GM12878 (cell line): ENCODE measurements around the gene GADD45A. TPM values are rescaled to one million over a fixed set of nuclear protein-coding genes. Genes with fewer than 3 reads are reported as not detected.

Experiments used
- ATAC-seq: fragments of 200-7000 bp; cut with Tn5 transposase; 3 replicates; pipeline ENCODE4 v1.9.1; 2020; ENCODE audit warnings: mild to moderate bottlenecking, moderate library complexity
- BruUV-seq: library from RNA; stranded (reverse); fragments of 400-500 nt; replicated peaks from 2 replicates; lab custom pipeline; 2021; lab: Mats Ljungman, UMichigan
- CTCF ChIA-PET: fragments of 300-600 bp; sonication (Branson Sonifier 250); formaldehyde crosslinking; extraction: SDS; loops from one replicate; lab custom pipeline; 2021; ENCODE audit warnings: inconsistent platforms; lab: Yijun Ruan, JAX
- POLR2A ChIA-PET: fragments of 350-600 bp; formaldehyde crosslinking; extraction: SDS; loops from one replicate; lab custom pipeline; 2021; ENCODE audit warnings: inconsistent platforms; lab: Charles Lee
- RAD21 ChIA-PET: fragments of 300-600 bp; sonication (Branson Sonifier 250); formaldehyde crosslinking; loops from one replicate; lab custom pipeline; 2023; ENCODE audit warnings: antibody characterized with exemption; ENCODE audit not compliant: unreplicated experiment; lab: Charles Lee
- SMC1A ChIA-PET: fragments of 300-600 bp; sonication (Branson Sonifier 250); formaldehyde crosslinking; loops from one replicate; lab custom pipeline; 2023; ENCODE audit not compliant: unreplicated experiment, uncharacterized antibody; lab: Charles Lee
- DNase-seq: peaks from one replicate; pipeline ENCODE4 v3.0.0-alpha.2; 2011; ENCODE audit warnings: low read depth, low spot score
- FAIRE-seq: peaks from 3 replicates; lab custom pipeline; 2011; peaks lifted over from hg19 to GRCh38; lab: Jason Lieb, UNC
- H2AFZ ChIP-seq: 2 replicates; pipeline ENCODE4 v1.6.0; 2011; ENCODE audit warnings: low read depth, low read length, control low read depth; ENCODE audit not compliant: control insufficient read depth
- H3K27ac ChIP-seq: 2 replicates; pipeline ENCODE4 v1.5.1; 2011; ENCODE audit warnings: control low read depth; ENCODE audit not compliant: control insufficient read depth, insufficient read depth
- H3K27me3 ChIP-seq, 2 experiments: replicated peaks in 1 of 2; 2 replicates each; pipeline versions ENCODE4 v1.6.0 to v1.6.1; 2011; ENCODE audit warnings: low read length in 1 of 2; ENCODE audit not compliant: control insufficient read depth in 2 of 2, insufficient read depth in 2 of 2
- H3K36me3 ChIP-seq, 2 experiments: 2 replicates each; pipeline ENCODE4 v1.5.1; 2011; ENCODE audit warnings: low read length in 1 of 2; ENCODE audit not compliant: control insufficient read depth in 2 of 2, insufficient read depth in 2 of 2
- H3K4me1 ChIP-seq: 2 replicates; pipeline ENCODE4 v1.6.1; 2011; ENCODE audit warnings: mild to moderate bottlenecking, low read length, moderate library complexity, mixed read lengths; ENCODE audit not compliant: control insufficient read depth, insufficient read depth
- H3K4me2 ChIP-seq: 2 replicates; pipeline ENCODE4 v1.6.0; 2011; ENCODE audit warnings: control low read depth; ENCODE audit not compliant: control insufficient read depth, insufficient read depth
- H3K4me3 ChIP-seq: fragments of 200-600 bp; sonication (generic); 2 replicates; pipeline ENCODE4 v1.5.1; 2016
- H3K79me2 ChIP-seq: 2 replicates; pipeline ENCODE4 v1.6.0; 2011; ENCODE audit warnings: low read length; ENCODE audit not compliant: control insufficient read depth, insufficient read depth
- H3K9ac ChIP-seq: 2 replicates; pipeline ENCODE4 v1.8.0; 2011; ENCODE audit warnings: low read length, control low read depth, mixed read lengths; ENCODE audit not compliant: control insufficient read depth, insufficient read depth
- H3K9me3 ChIP-seq: replicated peaks from 3 replicates; pipeline ENCODE4 v1.5.1; 2011; ENCODE audit warnings: mild to moderate bottlenecking, low read length; ENCODE audit not compliant: control insufficient read depth, insufficient read depth
- H4K20me1 ChIP-seq: 2 replicates; pipeline ENCODE4 v1.6.0; 2011; ENCODE audit not compliant: control insufficient read depth, insufficient read depth
- BHLHE40 ChIP-seq, 2 experiments: fragments of 450-650 bp in 1 of 2; IDR thresholded peaks; 2 replicates each; pipeline ENCODE4 v1.6.1; 2011 to 2017; ENCODE audit warnings: low read depth in 2 of 2, borderline replicate concordance in 1 of 2, improper control_type of control experiment in 1 of 2, low read length in 1 of 2, mild to moderate bottlenecking in 1 of 2
- FOXM1 ChIP-seq: IDR thresholded peaks from 2 replicates; pipeline ENCODE4 v1.6.1; 2012; ENCODE audit warnings: low read depth, mild to moderate bottlenecking, inconsistent platforms, low read length, moderate library complexity
- IRF4 ChIP-seq: IDR thresholded peaks from 2 replicates; pipeline ENCODE4 v1.6.1; 2011; ENCODE audit warnings: low read depth, low read length
- POLR2AphosphoS2 ChIP-seq: IDR thresholded peaks from 2 replicates; pipeline ENCODE4 v1.6.1; 2011; ENCODE audit warnings: low read depth, mild to moderate bottlenecking, low read length, improper control_type of control experiment, moderate library complexity
- POU2F2 ChIP-seq: IDR thresholded peaks from 3 replicates; pipeline ENCODE4 v1.6.1; 2011; ENCODE audit warnings: low read depth, mild to moderate bottlenecking, low read length, borderline replicate concordance
- RAD21 ChIP-seq: IDR thresholded peaks from 2 replicates; pipeline ENCODE4 v1.6.1; 2011; ENCODE audit warnings: mild to moderate bottlenecking, low read depth, low read length, moderate library complexity; ENCODE audit not compliant: insufficient read depth
- TAF1 ChIP-seq: IDR thresholded peaks from 2 replicates; pipeline ENCODE4 v1.6.1; 2011; ENCODE audit warnings: mild to moderate bottlenecking, low read depth, low read length, borderline replicate concordance
- WGBS: methylation state at CpG from one replicate; pipeline ENCODE4 v1.1.6; 2016; ENCODE audit warnings: low lambda C conversion rate; ENCODE audit not compliant: insufficient replicate concordance, insufficient coverage; ENCODE audit errors: missing lambda C conversion rate; 5-methylcytosine and 5-hydroxymethylcytosine counted together
- in situ Hi-C: fragments of 300-500 bp; cut with MboI; formaldehyde crosslinking; loops from 9 replicates; pipeline ENCODE4 v1.14.3; 2018; ENCODE audit warnings: mixed read lengths
- intact Hi-C: fragments of 100-400 bp; cut with micrococcal nuclease; formaldehyde crosslinking; loops from one replicate; pipeline ENCODE4 v1.14.2; 2022; ENCODE audit not compliant: unreplicated experiment
- polyA plus RNA-seq, 11 experiments: library from polyadenylated mRNA; depleted of rRNA in 4 of 11; unstranded in 6 of 11; stranded (reverse) in 5 of 11; fragments of >200 nt; fragmentation: Nextera tagmentation in 4 of 11; fragmentation: Illumina TruSeq in 1 of 11; extraction: Ambion mirVana in 4 of 11; extraction: Trizol in 1 of 11; gene quantifications; 1 replicate in 1 of 11; 2 replicates in 10 of 11; pipeline versions ENCODE4 v1.2.1 to v1.2.3, GENCODE V29; 2011 to 2016; ENCODE audit warnings: inconsistent platforms in 2 of 11, missing spikeins in 2 of 11, low read depth in 1 of 11
- total RNA-seq, 4 experiments: library from RNA; depleted of rRNA in 3 of 4; stranded (reverse); fragments of >200 nt in 3 of 4; fragmentation: Illumina TruSeq in 1 of 4; extraction: Trizol in 1 of 4; gene quantifications; 2 replicates each; pipeline versions ENCODE4 v1.2.1 to v1.2.3, GENCODE V29; 2013 to 2021
- TF ChIP-seq, protein P1 (sequence below): fragments of 450-650 bp; IDR thresholded peaks from 2 replicates; pipeline ENCODE4 v1.6.1; 2017; ENCODE audit warnings: antibody characterized with exemption, mild to moderate bottlenecking, moderate library complexity
- TF ChIP-seq, protein P2 (sequence below): fragments of 450-650 bp; conservative IDR thresholded peaks from 2 replicates; pipeline ENCODE4 v1.6.1; 2017; ENCODE audit warnings: mild to moderate bottlenecking, moderate library complexity

Gene GADD45A
- total and polyA plus RNA-seq, 10 of the 15 experiments (the other 5 are each of a cell fraction or from before 2014, with no cell fraction given) = 4.7 to 48.9 (median 18.5) TPM

DNA sequence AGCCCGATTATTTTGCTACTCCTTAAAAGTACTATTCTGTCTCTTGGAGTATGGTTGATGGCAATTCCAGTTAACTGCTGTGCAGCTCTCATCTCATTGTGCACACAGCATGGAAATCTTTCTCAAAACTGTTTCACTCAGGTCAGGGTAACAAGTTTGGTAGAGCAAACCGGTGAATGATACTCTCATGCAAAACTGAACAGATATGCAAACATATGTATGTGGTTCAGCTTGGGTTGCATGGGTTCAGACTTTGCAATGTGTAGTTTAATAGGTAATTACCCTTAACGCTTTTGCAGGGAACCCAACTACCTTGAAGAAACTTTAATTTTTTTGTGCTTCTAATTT, 2.2 kb downstream of the GADD45A start:
- POLR2A ChIA-PET = interaction anchor here (0.7 to 4.2 kb wide), 6 partner anchors 11 to 73 kb away, joined by 3 to 33 read pairs (median 3); no protein-coding TSS in a partner anchor
- DNase-seq = peak; percentile 26
- Histone ChIP-seq H3K4me3 (peak overlapping the region; percentile 81), H3K36me3 (0 out of 4 replicates have a peak, but pooled peaks cover 0 to 3% of the 10 kb centered on the region in 2 experiments), H3K9ac (peak overlapping the region; percentile 87), H2AFZ (no peak overlapping the region), H3K27me3 (peaks cover 0 to 2% of the 10 kb centered on the region in 2 experiments; a peak in 2 of 4 replicates), H3K9me3 (no peaks in the 10 kb centered on the region; the same call in 2 of the 3 replicates), H3K27ac (peak overlapping the region; percentile 83), H3K4me1 (peaks cover 8% of the 10 kb centered on the region), H3K79me2 (peaks cover 25% of the 10 kb centered on the region), H4K20me1 (no peaks in the 10 kb centered on the region), H3K4me2 (peak overlapping the region; percentile 93)
- no TSS peak for BruUV-seq
- in situ Hi-C loops (no loop called here), intact Hi-C loops (loop anchor here (2.0 to 10.0 kb wide), 5 partner anchors 45 to 352 kb away; partner anchors contain the start of gene SERBP1)
- FAIRE-seq = peak; percentile 78
- CTCF ChIA-PET = interaction anchor here (0.9 to 8.6 kb wide), 12 partner anchors 10 to 152 kb away, joined by 3 to 107 read pairs (median 4); no protein-coding TSS in a partner anchor
- RAD21 ChIA-PET = interaction anchor here (0.8 to 11.0 kb wide), 9 partner anchors 47 to 155 kb away, joined by 3 to 225 read pairs (median 4); no protein-coding TSS in a partner anchor
- ATAC-seq = peak; percentile 3; the same call in 2 of the 3 replicates
- SMC1A ChIA-PET = interaction anchor here (0.6 to 11.4 kb wide), 14 partner anchors 9 to 154 kb away, joined by 3 to 197 read pairs (median 5); no protein-coding TSS in a partner anchor
- TF ChIP-seq FOXM1 = no peak
- peak; percentile 93; the same call in 2 of the 3 replicates for TF ChIP-seq POU2F2
- 0 out of 2 replicates have a peak, but pooled peaks have one; percentile 20 for TF ChIP-seq POLR2AphosphoS2
- no peak for TF ChIP-seq TAF1
- WGBS = 0% methylated on average over 3 of the region's 3 CpGs

- WGBS = 82% methylated on average over 4 of the region's 4 CpGs
- peak overlapping the region; percentile 93; the same call in 1 of the 2 replicates for H3K4me2 ChIP-seq
- no peak overlapping the region for H3K27ac ChIP-seq
- DNase-seq (no peak), ATAC-seq (no peak), FAIRE-seq (no peak)
- POLR2A ChIA-PET = interaction anchor here (1.1 to 2.1 kb wide), 2 partner anchors 17 to 66 kb away, joined by 3 to 4 read pairs; no protein-coding TSS in a partner anchor
- H3K27me3 ChIP-seq = peaks cover 0 to 2% of the 10 kb centered on the region in 2 experiments; a peak in 2 of 4 replicates
- RAD21 ChIA-PET = interaction anchor here (1.1 to 11.0 kb wide), 5 partner anchors 46 to 152 kb away, joined by 3 to 225 read pairs (median 6); no protein-coding TSS in a partner anchor
- intact Hi-C loops (loop anchor here (2.0 to 10.0 kb wide), 5 partner anchors 45 to 353 kb away; partner anchors contain the start of gene SERBP1), in situ Hi-C loops (no loop called here)
- H3K9me3 ChIP-seq = no peaks in the 10 kb centered on the region; the same call in 2 of the 3 replicates
- CTCF ChIA-PET = interaction anchor here (0.6 to 8.6 kb wide), 11 partner anchors 10 to 152 kb away, joined by 3 to 107 read pairs (median 3); no protein-coding TSS in a partner anchor
- peak overlapping the region; percentile 81; the same call in 1 of the 2 replicates for H3K4me3 ChIP-seq
- peaks cover 8% of the 10 kb centered on the region for H3K4me1 ChIP-seq
- SMC1A ChIA-PET = interaction anchor here (1.1 to 11.4 kb wide), 8 partner anchors 22 to 141 kb away, joined by 3 to 197 read pairs (median 4); no protein-coding TSS in a partner anchor
- no peaks in the 10 kb centered on the region for H4K20me1 ChIP-seq
- TSS peak; percentile 70 for BruUV-seq
- H2AFZ ChIP-seq = no peak overlapping the region
- H3K79me2 ChIP-seq = peaks cover 25% of the 10 kb centered on the region
- H3K36me3 ChIP-seq = 0 out of 4 replicates have a peak, but pooled peaks cover 0 to 3% of the 10 kb centered on the region in 2 experiments
- H3K9ac ChIP-seq = peak overlapping the region; percentile 21; the same call in 1 of the 2 replicates
- TF ChIP-seq IRF4 (no peak), RAD21 (no peak), BHLHE40 (IDR thresholded peaks at IDR 0.05; ENCODE audit: borderline replicate concordance in 1 of 2, low read depth in 2 of 2, low read length in 1 of 2) (no peak)
- TF ChIP-seq, protein P1, sequence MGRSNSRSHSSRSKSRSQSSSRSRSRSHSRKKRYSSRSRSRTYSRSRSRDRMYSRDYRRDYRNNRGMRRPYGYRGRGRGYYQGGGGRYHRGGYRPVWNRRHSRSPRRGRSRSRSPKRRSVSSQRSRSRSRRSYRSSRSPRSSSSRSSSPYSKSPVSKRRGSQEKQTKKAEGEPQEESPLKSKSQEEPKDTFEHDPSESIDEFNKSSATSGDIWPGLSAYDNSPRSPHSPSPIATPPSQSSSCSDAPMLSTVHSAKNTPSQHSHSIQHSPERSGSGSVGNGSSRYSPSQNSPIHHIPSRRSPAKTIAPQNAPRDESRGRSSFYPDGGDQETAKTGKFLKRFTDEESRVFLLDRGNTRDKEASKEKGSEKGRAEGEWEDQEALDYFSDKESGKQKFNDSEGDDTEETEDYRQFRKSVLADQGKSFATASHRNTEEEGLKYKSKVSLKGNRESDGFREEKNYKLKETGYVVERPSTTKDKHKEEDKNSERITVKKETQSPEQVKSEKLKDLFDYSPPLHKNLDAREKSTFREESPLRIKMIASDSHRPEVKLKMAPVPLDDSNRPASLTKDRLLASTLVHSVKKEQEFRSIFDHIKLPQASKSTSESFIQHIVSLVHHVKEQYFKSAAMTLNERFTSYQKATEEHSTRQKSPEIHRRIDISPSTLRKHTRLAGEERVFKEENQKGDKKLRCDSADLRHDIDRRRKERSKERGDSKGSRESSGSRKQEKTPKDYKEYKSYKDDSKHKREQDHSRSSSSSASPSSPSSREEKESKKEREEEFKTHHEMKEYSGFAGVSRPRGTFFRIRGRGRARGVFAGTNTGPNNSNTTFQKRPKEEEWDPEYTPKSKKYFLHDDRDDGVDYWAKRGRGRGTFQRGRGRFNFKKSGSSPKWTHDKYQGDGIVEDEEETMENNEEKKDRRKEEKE = no peak
- TF ChIP-seq, protein P2, sequence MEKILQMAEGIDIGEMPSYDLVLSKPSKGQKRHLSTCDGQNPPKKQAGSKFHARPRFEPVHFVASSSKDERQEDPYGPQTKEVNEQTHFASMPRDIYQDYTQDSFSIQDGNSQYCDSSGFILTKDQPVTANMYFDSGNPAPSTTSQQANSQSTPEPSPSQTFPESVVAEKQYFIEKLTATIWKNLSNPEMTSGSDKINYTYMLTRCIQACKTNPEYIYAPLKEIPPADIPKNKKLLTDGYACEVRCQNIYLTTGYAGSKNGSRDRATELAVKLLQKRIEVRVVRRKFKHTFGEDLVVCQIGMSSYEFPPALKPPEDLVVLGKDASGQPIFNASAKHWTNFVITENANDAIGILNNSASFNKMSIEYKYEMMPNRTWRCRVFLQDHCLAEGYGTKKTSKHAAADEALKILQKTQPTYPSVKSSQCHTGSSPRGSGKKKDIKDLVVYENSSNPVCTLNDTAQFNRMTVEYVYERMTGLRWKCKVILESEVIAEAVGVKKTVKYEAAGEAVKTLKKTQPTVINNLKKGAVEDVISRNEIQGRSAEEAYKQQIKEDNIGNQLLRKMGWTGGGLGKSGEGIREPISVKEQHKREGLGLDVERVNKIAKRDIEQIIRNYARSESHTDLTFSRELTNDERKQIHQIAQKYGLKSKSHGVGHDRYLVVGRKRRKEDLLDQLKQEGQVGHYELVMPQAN = no peak
These were observed 2.6 kb downstream of the GADD45A start for GRCh38 chr1:67687649-67688048.
